ENCODE data around the gene CEP70.
"Not testable (repeated sequence)": the region's sequence is repeated elsewhere in the genome, so short reads cannot be mapped to it uniquely, and the experiment has no call there.

Gene CEP70

DNA sequence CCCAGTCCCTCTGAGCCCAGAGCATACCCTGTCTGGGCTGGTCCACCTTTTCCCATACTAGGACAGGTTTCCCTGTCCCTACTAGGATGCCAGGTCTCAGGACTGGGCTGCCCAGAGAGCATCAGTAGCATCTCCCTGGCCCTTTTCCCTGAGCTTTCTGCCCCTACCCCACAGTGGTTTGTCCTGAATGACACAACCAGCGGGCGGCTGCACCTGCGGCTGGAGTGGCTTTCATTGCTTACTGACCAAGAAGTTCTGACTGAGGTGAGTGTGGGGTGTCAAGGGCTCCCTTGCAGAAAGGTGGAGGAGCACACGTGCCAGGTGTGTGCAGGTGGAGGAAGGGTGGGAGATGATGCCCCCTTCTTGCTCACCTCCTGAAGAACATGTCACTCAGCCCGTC, 126.1 kb downstream of the CEP70 start:
- DNase-seq, result no peak

DNA sequence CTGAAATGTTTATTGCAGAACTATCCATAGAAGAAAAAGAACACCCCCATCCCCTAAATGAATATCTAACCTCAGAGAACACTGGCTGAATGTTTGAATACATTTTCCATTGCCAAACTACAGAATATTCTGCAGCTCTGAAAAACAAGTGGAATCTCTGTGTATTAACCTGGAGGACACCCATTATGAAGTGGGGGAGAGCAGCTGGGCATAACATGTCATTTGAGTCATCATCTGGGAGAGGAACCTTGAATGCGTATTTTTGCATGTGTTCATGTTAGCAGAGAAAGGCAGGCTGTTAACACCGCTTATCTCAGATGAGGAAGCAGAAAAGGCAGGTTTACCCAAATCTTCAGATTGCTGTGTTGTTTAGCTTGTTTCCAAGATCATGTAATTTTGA, 128.1 kb downstream of the CEP70 start:
- no peak for DNase-seq

DNA sequence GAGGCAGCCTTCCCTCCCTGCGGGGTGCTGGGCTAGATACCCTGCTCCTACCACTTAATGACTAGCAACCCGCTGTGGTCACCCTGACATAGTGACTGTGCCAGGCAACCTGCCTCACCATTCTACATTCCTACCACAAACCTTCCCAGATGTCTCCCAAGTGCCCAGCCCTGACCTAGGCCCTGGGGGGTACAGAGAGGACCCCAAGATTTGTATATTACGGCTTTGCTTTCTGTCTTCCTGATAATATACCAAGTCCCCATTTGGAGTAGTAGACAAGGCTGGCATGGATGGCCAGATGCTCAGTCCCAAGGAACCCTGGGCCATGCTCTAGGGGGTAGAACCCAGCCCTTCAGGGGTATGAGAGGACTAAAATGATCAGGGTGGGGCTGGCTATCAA, 128.6 kb downstream of the CEP70 start:
- no peak for DNase-seq

DNA sequence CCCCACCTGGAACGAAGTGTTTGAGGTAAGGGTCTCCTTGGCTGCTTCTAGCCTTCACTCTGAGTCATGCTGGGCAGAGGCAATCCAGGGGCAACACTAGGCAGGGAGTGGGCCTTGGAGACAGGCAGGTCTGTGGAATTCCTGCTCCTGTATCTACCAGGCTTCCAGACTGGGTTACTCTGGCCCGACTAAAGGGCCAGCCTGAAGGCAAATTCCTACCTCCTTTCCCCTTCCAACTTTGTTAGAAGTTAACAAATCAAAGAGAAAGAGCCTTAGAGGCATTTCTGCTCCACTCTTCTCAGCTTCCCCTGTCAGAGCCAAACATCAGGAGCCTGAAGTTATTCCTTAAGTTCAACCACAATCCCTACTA, 129.6 kb downstream of the CEP70 start:
- DNase-seq, result no peak

DNA sequence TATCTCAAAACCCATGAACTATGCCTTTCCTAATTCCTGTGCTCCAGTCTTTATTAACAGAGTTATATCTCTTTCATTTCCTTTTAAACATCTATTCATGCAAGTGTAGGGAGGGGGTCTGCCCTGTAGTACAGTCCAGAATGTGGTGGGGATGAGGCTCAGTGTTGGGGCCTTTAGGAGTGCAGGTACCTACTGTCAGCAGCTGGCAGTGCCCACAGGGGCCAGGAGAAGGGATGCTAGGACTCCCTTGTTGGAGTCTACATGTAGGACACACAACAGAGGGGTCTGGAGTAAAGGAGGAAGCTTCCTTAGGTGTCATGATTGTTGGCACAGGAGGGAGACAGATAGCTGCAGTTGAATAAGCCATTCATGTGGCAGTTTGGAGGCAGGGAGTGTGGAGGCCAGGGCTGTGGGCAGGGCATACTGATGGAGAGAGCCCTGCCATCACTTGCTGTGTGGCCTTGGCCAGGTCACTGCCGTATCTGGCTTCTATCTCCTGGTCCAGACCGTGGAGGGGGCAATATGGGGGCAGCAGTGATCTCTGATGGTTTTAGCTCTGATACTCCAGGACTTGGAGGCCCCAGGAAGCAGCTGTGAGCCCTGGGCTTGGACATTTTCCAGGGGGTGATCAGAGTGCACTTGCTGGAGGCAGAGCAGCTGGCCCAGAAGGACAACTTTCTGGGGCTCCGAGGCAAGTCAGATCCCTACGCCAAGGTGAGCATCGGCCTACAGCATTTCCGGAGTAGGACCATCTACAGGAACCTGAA, 130.2 kb downstream of the CEP70 start:
- no peak for DNase-seq

DNA sequence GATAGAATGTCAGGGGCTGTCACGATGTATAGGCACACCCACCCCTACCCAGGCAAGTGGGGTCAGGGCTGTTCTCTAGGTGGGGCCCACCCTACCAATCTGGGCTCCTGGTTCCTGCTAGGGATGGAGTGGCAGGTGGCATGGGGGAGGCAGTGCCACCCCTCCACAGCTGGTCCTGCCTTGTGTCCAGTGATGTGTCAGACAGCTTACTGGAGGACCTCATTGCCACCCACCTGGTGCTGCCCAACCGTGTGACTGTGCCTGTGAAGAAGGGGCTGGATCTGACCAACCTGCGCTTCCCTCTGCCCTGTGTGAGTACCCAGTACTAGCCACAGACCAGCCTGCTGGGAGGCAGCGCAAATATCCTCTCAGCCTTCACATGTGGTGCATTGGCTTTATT, 132.2 kb downstream of the CEP70 start:
- DNase-seq, result no peak

DNA sequence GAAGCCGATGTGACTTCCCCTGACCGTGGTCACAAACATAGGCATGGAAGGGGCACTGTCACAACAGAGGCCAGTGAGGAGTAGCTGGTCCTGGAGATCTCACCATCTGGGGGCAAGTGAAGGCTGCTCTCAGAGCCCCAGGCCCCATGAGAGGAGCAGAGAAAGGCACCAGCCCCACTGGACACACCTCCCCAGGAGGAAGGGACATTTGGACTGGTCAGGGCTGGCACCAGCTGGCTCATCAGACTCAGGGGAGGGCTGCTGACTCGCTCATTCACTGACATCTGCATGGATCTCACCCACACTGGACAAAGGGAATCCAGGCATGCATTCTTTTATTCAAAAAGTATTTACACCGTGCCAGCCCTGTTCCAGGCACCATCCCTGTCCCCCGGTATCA, 132.8 kb downstream of the CEP70 start:
- no peak for DNase-seq

DNA sequence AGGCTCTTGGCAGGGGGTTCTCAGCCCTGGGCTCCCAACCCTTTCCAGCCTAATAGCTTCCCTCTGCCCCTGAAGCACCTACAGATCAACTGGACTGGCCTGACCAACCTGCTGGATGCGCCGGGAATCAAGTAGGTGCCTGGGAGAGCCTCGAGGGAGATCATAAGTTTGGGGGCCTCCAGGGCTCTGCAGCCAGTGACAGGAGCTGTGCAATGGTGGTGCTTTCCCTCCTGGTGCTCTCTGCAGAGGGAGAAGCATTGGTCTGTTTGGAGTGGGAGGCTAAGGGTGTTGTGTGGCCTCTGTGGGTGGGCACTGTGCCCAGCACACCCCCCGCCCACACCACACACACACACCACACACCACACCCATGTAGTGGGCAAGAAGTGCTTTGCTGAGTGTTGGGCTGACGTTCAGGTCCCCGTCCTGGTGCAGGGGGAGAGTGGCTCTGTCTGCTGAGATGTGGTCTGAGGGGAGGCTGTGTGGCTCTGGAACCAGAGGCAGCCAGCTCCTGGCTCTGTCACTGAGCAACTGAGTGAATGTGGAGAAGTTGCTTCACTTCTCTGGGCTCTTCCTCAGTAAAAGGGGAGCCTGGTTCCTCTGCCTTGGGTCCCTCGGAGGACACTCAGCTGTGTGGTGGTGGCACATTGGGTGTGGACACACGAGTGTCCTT, 133.4 kb downstream of the CEP70 start:
- no peak for DNase-seq

DNA sequence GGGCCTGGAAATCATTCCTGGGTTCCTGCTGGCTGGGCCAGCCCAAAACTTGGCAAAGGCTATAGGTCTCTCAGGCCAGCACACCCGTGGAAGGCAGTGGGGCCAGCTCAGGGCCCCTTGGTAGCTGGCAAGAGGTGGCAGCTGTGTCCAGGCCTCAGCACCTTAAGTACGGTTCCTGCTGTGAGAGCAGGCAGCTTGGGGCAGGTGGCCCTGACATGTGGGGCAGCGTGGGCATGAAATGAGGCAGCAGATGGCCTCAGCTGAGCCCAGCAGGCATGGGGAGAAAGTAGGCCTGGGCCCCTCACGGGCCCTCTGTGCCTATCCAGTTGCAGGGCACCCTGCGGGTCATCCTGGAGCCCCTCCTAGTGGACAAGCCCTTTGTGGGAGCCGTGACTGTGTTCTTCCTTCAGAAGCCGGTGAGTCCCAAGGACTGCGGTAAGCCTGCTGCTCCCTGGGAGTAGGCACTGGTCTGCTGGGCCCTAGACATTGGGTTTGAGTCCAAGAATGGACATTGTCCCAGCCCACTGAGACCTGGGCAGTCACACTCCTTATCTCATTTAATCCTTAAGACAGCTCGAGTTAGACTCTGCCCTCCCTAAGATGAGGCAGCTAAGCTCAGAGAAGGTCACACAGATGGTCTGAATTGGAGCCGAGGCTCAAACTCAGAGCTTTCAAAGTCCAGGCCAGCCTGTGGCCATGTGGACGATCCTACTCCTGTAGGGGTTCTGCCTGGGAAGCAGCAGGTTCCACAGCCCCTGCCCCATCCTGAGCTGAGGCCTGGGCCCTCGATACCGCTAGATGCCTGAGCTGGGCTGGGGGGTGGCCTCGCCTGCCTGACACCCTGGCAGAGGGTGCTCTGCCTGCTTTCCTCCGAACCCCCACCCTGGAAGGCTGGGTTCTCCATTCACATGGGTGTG, 134.2 kb downstream of the CEP70 start:
- DNase-seq, result no peak

DNA sequence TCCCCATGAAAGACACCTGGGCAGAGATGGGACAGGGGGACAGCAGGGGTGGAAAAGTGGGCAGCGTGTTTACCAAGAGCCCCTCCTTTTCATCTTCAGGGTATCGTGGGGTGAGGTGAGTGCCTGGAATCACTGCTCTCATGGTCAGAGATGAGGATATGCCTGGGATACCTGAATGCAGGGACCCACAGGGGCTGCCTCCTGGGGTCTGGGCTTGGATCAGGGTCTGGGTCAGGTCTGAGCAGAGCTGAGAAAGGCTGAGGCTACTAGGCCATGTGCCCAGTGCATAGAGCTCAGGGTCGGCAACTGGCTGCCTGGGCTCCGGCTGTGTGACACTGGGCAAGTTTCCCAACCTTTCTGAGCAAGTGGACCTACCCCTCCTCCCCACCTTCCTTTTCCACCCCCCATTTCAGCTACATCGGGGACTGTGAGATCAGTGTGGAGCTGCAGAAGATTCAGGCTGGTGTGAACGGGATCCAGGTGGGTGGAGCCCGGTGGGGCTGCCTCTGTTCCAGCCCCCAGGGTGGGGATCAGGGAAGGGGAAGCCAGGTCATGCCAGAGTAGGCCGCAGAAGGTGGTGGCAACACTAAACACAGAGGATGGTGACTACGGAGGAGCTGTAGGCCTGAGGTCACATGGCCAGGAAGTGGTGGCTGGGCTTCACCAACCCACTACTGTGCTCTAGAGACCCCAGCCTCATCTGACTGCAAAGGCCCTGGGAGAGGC, 135.1 kb downstream of the CEP70 start:
- no peak for DNase-seq

DNA sequence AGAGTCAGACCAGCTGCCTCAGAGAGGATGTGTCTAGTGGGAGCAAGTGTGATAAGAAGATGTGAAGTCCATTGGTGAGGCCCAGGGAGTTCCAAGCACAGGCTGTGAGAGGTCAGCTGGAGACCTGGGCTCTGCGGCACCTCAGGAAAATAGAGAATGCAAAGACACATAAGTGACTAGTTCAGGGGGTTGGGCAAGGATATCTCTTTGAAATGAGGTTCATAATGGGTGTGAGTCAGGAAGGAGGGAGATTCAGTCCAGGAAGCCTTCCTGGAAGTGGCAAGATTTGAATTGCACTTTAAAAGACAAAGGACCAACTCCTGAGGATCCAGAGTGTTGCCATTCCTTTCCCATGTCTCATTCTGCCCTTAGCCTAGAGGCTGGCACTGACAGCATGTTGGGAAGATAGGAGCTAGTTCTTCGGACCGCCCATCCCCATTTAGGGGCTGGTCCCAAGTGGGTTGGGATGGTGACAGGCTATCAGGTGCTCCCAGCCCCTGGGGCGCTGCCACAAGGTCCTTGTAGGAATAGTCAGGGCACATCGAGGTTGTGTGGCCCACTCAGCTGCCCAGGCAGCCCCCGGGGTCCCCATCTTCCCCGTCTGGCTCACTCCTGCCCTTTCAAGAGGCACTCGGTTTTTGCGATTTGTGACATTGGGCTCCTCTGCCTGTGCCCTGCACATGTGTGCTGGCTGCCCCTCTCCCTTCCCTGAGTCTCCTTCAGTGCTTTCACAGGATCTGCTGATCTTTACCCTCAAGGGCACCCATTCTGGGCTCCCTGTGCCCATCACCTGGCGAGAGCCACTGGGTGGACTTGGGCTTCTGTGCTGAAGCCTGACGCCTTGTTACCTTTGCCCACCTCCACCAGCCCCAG, 136.0 kb downstream of the CEP70 start:
- DNase-seq, result no peak

DNA sequence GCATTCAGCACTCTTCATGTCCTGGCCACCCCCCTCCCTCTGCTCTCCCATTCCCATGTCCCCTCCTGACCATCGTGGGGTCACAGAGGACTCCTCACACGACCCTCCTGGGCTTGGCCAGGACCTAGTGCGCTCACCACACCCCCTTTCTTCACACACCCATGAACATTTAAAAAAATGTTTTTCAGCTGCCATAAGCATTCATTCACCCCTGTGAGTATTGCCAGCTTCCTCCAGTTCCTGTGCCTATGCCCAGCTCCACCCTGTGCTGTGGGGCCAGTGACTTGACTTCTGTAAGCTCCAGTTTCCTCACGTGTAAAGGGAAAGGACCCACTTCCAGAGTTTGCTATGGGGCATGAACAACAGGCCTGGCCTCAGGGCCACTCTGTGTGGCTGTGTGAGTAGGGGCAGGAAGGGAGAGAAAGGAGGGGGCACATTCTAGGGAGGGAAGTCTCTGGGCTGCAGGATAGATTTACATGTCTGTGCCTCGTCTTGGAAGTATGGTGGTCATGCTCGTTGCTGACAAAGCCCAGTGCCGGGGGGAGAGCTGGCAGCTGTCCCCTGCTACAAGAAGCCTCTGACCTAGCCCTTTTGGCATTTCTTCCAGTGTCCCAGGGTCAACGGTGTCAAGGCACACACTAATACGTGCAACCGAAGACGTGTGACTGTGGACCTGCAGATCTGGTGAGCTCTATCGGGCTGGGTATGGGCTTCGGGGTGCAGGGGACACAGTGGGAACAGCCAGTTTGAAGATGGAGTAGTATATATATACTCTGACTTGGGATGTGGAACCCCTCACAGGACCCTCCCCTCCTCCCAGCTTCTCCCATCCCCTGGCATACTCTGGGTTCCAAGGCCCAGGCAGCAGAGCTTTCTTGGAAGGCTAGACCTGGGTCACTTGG, 136.8 kb downstream of the CEP70 start:
- DNase-seq, result no peak

DNA sequence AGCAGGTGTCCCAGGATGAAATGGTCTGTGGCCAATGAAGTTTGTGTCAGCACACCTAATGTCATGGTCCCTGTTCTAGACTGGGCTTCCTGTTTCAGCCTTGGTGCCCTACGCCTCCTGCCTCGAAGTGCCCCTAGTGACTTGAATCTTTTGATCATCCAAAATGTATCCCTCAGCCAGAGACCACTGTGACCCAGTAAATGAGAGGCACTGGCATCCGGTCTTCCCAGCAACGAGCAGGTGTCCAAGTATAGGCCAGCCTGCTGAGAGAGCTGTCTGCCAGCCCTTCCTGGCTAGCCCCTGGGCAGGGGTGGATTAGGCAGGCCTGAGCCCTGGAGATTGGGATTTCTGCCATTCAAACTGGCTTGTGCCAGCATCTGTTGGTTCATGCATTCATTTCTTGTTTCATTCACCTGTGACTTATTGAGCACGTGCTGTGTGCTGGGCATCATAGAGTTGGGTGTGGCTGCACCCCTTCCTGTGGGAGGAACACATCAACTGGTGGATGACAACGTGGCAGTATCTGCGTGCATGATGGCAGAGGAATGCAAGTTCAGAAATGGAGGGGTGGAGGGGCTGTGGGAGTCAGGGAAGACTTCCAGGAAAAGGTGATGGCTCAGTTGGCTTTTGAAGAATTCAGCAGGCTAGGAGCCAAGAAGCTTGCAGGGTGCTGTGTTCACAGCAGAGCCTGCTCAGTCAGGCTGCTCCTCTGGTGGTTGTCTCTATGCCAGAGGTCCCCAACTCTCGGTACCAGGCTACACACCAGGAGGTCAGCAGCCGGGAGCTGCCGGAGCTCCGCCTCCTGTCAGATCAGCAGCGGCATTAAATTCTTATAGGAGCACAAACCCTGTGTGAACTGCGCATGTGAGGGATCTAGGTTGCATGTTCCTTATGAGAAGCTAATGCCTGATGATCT, 138.0 kb downstream of the CEP70 start:
- no peak for DNase-seq

DNA sequence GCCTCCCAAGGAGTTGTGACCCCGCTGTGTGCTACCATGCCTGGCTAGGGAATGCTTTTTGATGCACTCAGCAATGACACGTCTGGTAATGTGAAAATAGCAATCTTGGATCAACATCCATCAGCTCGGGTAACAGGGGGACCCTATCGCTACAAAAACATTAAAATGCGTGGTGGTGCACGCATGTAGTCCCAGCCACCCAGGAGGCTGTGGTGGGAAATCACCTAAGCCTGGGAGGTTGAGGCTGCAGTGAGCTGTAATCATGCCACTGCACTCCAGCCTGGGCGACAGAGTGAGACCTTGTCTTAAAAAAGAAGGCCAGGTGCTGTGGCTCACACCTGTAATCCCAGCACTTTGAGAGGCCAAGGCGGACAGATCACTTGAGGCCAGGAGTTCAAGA, 140.1 kb downstream of the CEP70 start:
- not testable (repeated sequence) for DNase-seq

DNA sequence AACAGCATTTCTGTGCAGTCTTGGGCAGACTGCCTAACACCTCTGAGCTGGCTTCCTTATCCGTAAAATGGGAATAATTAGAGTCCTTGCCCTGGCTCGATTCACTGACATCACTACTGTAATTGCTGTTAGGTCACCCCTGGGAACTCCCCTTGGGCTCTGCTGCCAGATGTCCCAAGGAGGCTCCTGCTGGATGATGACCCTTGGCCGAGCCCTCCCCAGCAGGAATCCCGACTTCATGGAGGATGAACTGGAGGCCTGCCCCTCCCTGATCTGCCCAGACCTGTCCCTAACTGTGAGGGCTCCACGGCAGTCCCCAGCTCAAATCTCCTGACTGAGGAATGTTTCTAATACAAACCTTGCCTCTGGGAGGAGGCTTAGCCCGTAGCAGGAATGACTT, 141.6 kb downstream of the CEP70 start:
- no peak for DNase-seq

DNA sequence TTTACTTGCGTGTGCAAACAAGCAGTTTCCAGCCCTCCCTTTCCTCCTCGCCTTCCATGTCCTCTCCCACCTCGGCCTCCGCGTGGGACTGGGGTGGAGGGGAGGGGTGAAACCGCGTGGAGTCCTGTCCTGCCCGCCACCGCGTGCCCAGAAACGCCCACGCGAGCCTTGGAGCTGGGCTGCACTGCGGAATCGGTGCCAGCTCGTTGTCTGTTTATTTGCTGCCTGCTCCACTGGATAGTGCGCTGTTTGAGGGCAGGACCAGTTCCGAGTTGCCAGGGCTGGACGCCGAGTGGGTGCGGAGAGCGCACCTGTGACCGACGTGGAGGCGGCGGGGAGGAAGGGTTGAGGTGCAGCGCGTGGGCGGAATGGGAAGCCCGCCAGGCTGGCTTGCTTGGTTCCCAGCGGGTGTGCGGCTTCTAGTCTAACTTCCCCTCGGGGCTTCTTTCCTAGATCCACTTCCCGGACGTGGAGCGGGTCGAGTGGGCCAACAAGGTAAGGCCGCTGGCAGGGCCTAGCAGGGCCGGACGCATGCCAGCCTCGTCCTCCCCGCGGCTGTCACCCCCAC, 142.4 kb downstream of the CEP70 start:
- no peak for DNase-seq

DNA sequence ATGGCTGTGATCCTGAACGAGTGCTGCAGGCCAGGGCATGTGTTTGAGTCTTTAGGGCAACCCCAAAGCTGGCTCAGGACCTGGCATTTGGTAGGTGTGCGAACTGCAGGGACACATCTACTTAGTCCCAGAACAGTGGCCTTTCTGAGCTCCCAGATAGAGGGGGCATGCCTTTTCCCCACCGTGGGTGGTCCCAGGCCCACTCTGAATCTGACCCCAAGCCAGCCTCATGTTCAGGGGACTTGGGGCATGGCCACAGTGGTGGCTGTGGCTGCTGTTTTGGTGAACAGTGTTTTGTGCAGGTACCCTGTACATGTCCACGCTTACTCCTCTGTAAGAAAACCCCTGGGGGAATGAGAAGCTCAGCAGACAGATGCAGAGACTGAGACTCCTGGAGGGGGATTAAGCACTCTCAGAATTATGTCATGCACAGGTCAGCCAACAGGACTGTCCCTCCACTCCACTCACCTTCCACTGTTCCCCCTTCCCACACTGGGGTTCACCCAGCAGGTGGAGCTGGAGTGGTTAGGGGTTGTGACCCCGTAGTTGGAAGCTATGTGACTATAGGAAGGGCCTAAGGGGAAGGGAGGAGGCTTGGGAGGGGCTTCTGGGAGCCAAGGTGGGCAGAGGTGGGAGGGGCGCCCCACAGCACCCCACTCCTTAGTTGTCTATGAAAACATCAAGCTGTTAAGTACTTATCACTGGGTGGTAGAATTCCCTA, 143.2 kb downstream of the CEP70 start:
- no peak for DNase-seq

DNA sequence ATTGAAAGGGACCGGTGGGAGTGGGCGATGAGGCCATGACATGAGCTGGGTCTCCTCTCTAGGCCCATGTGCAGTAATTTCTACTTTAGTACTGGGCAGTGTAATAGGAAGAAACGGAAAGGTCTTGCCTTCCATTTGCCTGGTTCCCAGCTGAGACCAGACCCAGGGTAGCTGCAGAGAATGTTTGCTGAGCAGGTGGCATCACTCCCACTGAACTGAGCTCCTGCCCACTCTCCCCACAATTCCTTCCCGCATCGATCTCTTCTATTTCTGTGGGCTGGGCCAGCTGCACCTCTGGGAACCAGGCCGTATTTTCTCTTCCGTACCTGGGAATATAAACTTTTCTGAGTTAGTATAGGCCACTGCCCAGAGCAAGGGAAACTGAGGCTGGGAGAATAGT, 143.9 kb downstream of the CEP70 start:
- DNase-seq, result no peak

DNA sequence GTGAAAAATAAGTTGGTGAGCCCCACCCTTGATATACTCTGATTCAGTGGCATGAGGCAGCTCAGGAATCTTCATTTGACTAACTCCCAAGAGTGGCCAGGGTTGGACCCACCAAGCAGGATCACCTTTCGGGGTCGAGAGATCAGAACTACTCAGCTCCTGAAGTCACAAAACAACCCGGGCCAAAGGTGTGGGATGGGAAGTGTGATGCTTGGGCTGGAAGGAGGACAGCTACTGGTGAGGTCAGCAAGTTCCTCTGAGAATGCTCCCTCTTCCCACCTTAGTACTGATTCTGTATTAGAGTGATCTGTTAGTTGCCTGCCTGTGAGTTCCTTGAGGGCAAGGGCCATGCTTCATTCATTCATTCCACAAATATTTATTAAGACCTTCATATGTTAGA, 144.6 kb downstream of the CEP70 start:
- no peak for DNase-seq

All from NCI-H2107 (cell line).